ENCODE measurements around the gene SIPA1.
"Not testable (repeated sequence)": the region's sequence is repeated elsewhere in the genome, so short reads cannot be mapped to it uniquely, and the experiment has no call there.

SIPA1 gene

DNA sequence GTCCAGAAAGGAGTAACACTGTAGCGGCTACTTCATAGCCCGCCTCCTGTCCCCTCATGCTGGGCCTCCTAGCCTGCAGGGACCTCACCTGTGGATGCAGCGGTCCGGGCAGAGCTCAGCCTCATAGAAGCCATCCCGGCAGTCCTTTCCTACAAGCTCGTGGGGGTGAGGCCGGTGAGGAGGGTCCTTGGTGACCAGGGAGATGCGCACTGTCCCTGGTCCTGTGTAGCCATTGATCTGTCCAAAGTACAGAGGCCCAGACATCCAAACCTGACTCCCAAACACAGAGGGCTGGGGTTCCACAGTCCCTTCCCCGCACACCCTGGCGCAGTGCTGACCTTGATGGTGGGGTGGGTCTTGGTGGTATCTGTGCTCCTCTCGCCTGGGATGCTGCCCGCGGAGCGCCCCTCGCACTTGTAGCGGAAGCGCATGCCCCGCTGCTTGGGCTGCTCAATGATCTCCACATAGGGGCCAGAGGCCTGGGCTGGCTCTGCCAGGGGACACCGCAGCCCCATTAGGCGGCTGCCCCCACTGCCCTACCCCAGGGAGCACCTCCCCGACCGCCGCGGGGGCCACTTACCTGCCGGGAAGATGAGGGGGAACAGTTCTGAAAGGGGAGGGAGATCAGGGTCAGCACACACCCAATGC lies 23.8 kb downstream of the SIPA1 start:
- no peak for DNase-seq

DNA sequence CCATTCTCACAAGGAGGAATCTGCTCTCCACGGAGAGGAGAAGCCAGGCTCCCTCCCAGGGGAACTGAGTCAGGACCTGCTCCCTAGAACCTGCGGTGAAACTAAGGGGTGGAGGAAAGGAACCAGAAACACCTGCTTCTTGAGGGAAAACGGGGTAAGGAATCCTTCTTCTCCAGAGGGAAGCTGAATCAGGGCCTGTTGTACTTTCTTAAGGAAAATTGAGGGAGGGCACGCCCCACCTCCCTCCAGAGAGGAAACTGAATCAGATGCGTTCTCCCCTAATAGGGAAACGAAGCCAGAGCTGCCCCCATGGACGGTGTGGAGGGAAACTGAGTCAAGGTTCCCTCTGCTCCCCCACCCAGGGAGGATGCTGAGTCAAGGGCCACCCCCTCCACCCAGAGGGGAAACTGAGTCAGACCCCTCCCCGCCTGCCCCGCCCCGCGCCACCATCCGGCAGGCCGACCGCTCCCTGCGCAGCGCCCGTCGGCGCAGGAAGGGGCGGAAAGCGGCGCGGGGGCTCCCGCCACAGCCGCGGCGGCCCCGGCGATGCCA lies 24.4 kb downstream of the SIPA1 start:
- DNase-seq, result no peak

- peak; percentile 91 for DNase-seq
These were observed 25.1 kb downstream of the SIPA1 start, which contains the start of gene RELA for GRCh38 chr11:65662799-65663638. Gene RELA (minus strand): TSS chr11:65662916. CDS start chr11:65662832, 84 bp downstream.

GRCh38 chr11:65663639-65664200 lies 25.8 kb downstream of the SIPA1 start:
- DNase-seq, result peak; percentile 64

DNA sequence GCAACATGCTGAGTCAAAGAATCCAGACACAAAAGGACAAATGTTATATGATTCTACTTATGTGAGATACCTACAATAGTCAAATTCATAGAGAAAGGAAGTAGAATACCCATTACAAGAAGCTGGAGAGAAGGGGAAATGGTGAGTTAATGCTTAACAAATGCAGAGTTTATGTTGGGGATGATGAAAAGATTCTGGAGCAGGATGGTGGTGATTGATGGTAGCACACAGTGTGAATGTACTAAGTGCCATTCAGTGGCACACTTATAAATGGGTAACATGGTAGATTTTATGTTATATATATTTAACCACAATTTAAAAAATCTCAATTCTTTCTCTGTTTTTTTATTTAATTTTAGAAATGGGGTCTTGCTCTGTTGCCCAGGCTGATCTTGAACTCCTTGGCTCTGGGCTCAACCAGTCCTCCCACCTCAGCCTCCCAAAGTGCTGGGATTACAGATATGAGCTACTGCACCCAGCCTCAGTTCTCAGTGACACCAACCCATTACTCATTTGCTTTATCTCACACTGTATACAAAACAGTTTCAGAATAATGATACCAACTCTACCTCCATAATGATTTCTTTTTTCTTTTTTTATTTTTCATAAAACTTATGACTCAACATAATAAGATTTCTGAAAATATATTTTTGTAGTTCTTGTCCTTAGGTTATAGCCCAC lies 34.4 kb downstream of the SIPA1 start:
- no peak for DNase-seq

DNA sequence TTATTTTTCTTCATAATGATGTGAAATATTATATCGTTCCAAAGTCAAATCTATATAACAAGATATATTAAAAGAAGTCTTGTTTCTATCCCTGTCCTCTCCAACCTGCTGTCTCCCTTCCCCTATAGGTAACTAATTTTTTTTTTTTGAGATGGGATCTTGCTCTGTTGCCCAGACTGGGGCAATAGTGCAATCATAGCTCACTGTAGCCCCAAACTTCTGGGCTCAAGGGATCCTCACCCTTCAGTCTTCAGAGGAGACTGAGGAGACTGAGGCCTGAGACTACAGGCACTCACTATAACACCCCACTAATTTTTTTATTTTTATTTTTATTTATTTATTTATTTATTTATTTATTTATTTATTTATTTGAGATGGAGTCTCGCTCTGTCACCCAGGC lies 35.1 kb downstream of the SIPA1 start:
- DNase-seq, result no peak

GRCh38 chr11:65680192-65680743 lies 42.4 kb downstream of the SIPA1 start:
- no peak for DNase-seq

DNA sequence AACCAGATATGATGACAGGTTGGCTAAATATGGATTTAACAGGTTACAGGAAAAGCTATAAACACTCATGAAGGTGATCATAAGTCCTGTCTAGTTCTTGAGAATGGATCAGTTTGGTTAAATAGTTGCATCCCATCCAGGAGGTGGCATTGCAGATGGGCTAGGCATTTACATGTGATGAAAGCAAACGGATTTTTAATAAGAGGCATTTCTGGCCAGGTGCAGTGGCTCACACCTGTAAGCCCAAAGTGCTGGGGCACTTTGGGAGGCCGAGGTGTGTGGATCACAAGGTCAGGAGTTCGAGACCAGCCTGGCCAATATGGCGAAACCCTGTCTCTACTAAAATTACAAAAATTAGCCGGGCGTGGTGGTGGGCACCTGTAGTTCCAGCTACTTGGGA lies 45.6 kb downstream of the SIPA1 start:
- DNase-seq, result not testable (repeated sequence)

- DNase-seq, result no peak
These were observed 48.1 kb downstream of the SIPA1 start for GRCh38 chr11:65685981-65686380.

DNA sequence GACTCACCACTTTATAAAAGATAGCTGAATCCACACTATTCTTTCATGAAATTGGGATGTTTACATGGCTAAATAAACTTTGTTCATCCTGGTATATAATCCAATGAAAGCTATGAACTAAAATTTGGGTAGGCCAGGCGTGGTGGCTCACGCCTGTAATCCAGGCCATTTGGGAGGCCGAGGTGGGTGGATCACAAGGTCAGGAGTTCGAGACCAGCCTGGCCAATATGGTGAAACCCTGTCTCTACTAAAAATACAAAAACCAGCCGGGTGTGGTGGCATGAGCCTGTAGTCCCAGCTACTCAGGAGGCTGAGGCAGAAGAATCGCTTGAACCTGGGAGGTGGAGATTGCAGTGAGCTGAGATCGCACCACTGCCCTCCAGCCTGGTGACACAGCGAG lies 53.9 kb downstream of the SIPA1 start:
- DNase-seq, result not testable (repeated sequence)

DNA sequence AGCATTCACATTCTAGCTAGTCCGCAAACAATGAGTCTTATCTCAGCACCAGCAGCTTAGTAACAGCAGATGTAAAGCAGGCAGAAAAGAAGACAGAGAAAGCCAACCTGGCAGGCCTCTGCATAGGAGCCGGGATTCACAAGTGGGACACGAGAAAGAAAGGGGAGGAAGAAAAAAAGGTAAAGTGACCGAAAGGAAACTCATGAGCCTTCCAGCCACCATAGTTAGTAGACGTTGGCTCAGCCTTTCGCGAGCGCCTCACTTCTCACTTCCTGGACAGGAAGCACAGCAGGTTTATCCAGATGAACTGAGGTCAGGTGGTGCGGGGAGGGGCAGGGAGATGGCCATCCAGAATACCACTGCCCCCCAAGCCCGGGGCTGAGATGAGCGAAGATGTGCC lies 54.5 kb downstream of the SIPA1 start:
- DNase-seq, result no peak

GRCh38 chr11:65695459-65696241 lies 57.7 kb downstream of the SIPA1 start:
- DNase-seq, result no peak

DNA sequence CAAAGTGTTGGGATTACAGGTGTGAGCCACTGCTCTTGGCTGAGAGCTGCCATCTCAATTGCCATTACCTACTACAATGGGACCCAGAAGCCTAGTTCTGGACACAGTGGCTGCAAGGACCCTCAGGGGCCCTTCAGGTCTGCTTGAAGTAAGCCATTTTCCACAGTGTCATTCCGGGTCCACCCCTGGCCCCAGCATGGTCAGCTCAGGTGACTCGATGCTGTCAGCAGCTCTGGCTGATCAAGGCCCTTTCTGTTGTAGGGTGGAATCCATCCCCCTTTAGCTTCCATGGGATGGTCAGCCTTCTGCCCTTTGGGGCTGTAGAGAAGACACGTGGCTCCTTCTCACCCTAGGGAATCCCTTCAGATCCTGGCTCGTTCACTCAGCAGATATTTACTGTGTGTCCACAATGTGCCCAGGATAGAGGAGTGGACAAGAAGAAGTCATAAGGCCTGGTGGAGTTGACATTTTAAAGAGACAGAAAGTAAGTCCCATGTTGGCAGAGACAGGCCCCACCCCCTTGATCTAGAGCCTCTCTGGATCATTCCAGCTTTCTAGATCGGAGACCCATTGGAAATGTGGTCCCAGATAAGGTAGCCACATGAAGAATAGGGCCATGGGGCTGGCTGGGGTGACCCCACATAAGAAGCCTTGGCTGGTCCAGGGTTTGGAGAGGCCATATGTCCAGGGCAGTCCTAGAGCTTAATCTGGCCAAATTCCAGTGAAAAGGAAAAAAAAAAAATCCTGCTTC lies 59.1 kb downstream of the SIPA1 start:
- DNase-seq, result no peak

GRCh38 chr11:65698205-65698604 lies 60.3 kb downstream of the SIPA1 start:
- DNase-seq, result no peak

GRCh38 chr11:65699306-65699705 lies 61.4 kb downstream of the SIPA1 start:
- DNase-seq, result no peak

DNA sequence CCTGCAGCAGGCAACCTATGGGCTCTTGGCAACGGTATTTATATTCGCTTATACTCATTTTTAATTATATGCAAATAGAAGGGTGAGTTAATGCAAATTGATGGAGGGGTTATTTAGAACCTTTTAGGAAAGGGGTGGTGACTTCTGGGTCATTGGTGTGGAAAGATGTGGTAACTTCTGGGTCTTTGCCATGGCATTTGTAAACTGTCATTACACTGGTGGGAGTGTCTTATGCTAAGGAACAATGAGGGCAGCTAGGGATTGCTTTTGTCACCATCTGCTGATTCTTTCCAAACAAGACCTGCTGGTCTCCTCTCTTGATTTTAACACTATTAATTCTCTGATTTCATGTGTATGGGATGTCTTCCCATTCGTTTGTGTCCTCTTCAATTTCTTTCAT lies 62.5 kb downstream of the SIPA1 start:
- DNase-seq, result no peak

All from CD4-positive, alpha-beta T cell treated with Interleukin-17A for 4 hours (primary cell).